ENCODE measurements around the gene URAD.
"Not testable (repeated sequence)": the region's sequence is repeated elsewhere in the genome, so short reads cannot be mapped to it uniquely, and the experiment has no call there.

The URAD gene

DNA sequence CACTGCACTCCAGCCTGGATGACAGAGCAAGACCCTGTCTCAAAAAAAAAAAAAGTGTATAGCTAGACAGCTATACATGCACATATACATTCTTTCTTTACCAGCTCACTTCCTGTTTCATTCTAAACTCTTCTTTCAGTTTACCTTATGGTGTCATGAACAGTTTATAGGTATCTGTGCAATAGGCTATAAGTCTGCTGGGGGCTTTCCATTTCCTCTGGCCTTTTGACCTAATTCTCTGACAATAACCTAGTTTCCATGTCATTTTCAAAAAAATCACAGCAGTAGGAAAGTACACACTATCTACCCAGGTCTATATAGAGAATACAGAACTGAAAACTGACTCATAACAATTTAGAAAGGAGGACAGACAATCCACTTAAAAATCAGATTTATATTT is 24.4 kb upstream of the URAD start:
- H3K79me2 ChIP-seq (ENCODE audit: control insufficient read depth, low read length), result no peaks in the 10 kb centered on the region
- peaks cover 9% of the 10 kb centered on the region for H3K4me1 ChIP-seq (ENCODE audit: control insufficient read depth, low read length)
- H3F3A ChIP-seq (ENCODE audit: control insufficient read depth, insufficient read depth), result no peaks in the 10 kb centered on the region
- TF ChIP-seq EZH2phosphoT487 (IDR thresholded peaks at IDR 0.05; ENCODE audit: borderline replicate concordance, low read length), result no peak
- TF ChIP-seq, protein P1, sequence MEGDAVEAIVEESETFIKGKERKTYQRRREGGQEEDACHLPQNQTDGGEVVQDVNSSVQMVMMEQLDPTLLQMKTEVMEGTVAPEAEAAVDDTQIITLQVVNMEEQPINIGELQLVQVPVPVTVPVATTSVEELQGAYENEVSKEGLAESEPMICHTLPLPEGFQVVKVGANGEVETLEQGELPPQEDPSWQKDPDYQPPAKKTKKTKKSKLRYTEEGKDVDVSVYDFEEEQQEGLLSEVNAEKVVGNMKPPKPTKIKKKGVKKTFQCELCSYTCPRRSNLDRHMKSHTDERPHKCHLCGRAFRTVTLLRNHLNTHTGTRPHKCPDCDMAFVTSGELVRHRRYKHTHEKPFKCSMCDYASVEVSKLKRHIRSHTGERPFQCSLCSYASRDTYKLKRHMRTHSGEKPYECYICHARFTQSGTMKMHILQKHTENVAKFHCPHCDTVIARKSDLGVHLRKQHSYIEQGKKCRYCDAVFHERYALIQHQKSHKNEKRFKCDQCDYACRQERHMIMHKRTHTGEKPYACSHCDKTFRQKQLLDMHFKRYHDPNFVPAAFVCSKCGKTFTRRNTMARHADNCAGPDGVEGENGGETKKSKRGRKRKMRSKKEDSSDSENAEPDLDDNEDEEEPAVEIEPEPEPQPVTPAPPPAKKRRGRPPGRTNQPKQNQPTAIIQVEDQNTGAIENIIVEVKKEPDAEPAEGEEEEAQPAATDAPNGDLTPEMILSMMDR (IDR thresholded peaks at IDR 0.05; ENCODE audit: low read depth, low read length, poor library complexity, severe bottlenecking), result no peak
- H3K4me2 ChIP-seq (ENCODE audit: low read length), result no peak overlapping the region
- no peaks in the 10 kb centered on the region for H4K20me1 ChIP-seq (ENCODE audit: control insufficient read depth, insufficient read depth, low read depth, low read length)
- H3K9me2 ChIP-seq (replicated peaks; ENCODE audit: control insufficient read depth, low read length), result no peaks in the 10 kb centered on the region
- H3K4me3 ChIP-seq (ENCODE audit: low read length), result no peak overlapping the region
- H3K27ac ChIP-seq (ENCODE audit: low read depth, low read length), result no peak overlapping the region
- no peaks in the 10 kb centered on the region for H3K27me3 ChIP-seq (ENCODE audit: control insufficient read depth, low read length)
- H3K36me3 ChIP-seq (ENCODE audit: control insufficient read depth, low read length), result no peaks in the 10 kb centered on the region
- no peaks in the 10 kb centered on the region for H3K9me3 ChIP-seq (ENCODE audit: control insufficient read depth, insufficient read depth, low read length)

DNA sequence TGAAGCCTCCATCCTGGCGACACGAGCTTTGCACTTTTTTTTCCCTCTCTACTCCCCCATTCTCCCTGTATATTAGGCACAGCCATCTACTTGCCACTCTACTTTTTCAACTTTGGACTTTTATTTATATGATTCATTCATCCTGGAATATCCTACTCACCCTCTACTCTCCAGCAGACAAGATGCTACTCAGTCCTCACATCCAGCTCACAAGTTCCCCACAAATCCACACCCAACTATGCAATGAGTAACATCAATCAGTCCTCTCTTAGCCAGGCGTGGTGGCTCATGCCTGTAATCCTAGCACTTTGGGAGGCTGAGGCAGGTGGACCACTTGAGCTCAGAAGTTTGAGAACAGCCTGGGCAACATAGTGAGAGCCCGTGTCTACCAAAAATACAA is 23.9 kb upstream of the URAD start:
- H3K27ac ChIP-seq (ENCODE audit: low read depth, low read length), result no peak overlapping the region
- H3K9me2 ChIP-seq (replicated peaks; ENCODE audit: control insufficient read depth, low read length), result no peaks in the 10 kb centered on the region
- no peaks in the 10 kb centered on the region for H4K20me1 ChIP-seq (ENCODE audit: control insufficient read depth, insufficient read depth, low read depth, low read length)
- no peaks in the 10 kb centered on the region for H3K36me3 ChIP-seq (ENCODE audit: control insufficient read depth, low read length)
- H3K4me1 ChIP-seq (ENCODE audit: control insufficient read depth, low read length), result peaks cover 9% of the 10 kb centered on the region
- no peak overlapping the region for H3K4me2 ChIP-seq (ENCODE audit: low read length)
- no peaks in the 10 kb centered on the region for H3K9me3 ChIP-seq (ENCODE audit: control insufficient read depth, insufficient read depth, low read length)
- H3K4me3 ChIP-seq (ENCODE audit: low read length), result no peak overlapping the region
- TF ChIP-seq, protein P1 (IDR thresholded peaks at IDR 0.05; ENCODE audit: low read depth, low read length, poor library complexity, severe bottlenecking), result no peak
- TF ChIP-seq EZH2phosphoT487 (IDR thresholded peaks at IDR 0.05; ENCODE audit: borderline replicate concordance, low read length), result no peak
- no peaks in the 10 kb centered on the region for H3K79me2 ChIP-seq (ENCODE audit: control insufficient read depth, low read length)
- no peaks in the 10 kb centered on the region for H3F3A ChIP-seq (ENCODE audit: control insufficient read depth, insufficient read depth)
- no peaks in the 10 kb centered on the region for H3K27me3 ChIP-seq (ENCODE audit: control insufficient read depth, low read length)

DNA sequence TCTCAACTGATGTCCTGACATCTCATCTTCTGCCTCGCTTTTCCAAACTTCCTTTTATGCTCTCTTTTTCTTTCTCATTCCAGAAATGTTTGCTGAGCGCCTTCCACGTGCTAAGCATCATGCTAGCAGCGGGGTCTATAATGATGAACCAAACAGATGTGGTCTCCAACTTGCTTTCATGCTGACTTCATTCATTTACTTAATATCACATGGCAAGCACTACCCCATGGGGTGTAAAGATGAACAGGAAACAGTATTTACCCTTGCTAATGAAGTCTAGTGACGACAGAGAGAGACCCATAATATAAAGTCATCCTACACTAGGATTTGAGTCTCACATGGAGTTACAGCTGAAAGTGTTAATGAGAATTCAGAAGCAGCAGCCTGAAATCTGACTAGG is 21.6 kb upstream of the URAD start:
- no peaks in the 10 kb centered on the region for H3K27me3 ChIP-seq (ENCODE audit: control insufficient read depth, low read length)
- H3K9me3 ChIP-seq (ENCODE audit: control insufficient read depth, insufficient read depth, low read length), result no peaks in the 10 kb centered on the region
- TF ChIP-seq EZH2phosphoT487 (IDR thresholded peaks at IDR 0.05; ENCODE audit: borderline replicate concordance, low read length), result no peak
- TF ChIP-seq, protein P1 (IDR thresholded peaks at IDR 0.05; ENCODE audit: low read depth, low read length, poor library complexity, severe bottlenecking), result no peak

DNA sequence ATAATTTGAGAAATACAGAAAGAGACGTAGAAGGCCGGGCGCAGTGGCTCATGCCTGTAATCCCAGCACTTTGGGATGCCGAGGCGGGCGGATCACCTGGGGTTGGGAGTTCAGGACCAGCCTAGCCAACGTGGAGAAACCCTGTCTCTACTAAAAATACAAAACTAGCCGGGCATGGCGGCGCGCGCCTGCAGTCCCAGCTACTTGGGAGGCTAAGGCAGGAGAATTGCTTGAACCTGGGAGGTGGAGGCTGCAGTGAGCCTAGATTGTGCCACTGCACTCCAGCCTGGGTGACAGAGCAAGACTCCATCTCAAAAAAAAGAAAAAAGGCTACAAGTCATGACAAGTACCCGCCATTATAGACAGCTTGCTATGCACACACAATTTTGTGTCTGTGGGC is 16.5 kb upstream of the URAD start:
- not testable (repeated sequence) for H3K27ac ChIP-seq (ENCODE audit: low read depth, low read length); H3K79me2 ChIP-seq (ENCODE audit: control insufficient read depth, low read length); H3K4me1 ChIP-seq (ENCODE audit: control insufficient read depth, low read length); H3F3A ChIP-seq (ENCODE audit: control insufficient read depth, insufficient read depth); H3K4me3 ChIP-seq (ENCODE audit: low read length); H3K36me3 ChIP-seq (ENCODE audit: control insufficient read depth, low read length); H3K27me3 ChIP-seq (ENCODE audit: control insufficient read depth, low read length); H3K9me2 ChIP-seq (replicated peaks; ENCODE audit: control insufficient read depth, low read length); H4K20me1 ChIP-seq (ENCODE audit: control insufficient read depth, insufficient read depth, low read depth, low read length); H3K9me3 ChIP-seq (ENCODE audit: control insufficient read depth, insufficient read depth, low read length); H3K4me2 ChIP-seq (ENCODE audit: low read length)

More for the DNA sequence above, 21.6 kb upstream of the URAD start:
- no peak overlapping the region for H3K4me2 ChIP-seq (ENCODE audit: low read length)
- no peaks in the 10 kb centered on the region for H3K79me2 ChIP-seq (ENCODE audit: control insufficient read depth, low read length)
- H3K4me3 ChIP-seq (ENCODE audit: low read length), result no peak overlapping the region
- no peaks in the 10 kb centered on the region for H3F3A ChIP-seq (ENCODE audit: control insufficient read depth, insufficient read depth)
- H4K20me1 ChIP-seq (ENCODE audit: control insufficient read depth, insufficient read depth, low read depth, low read length), result no peaks in the 10 kb centered on the region
- H3K27ac ChIP-seq (ENCODE audit: low read depth, low read length), result no peak overlapping the region
- H3K9me2 ChIP-seq (replicated peaks; ENCODE audit: control insufficient read depth, low read length), result no peaks in the 10 kb centered on the region
- no peaks in the 10 kb centered on the region for H3K36me3 ChIP-seq (ENCODE audit: control insufficient read depth, low read length)
- peaks cover 9% of the 10 kb centered on the region for H3K4me1 ChIP-seq (ENCODE audit: control insufficient read depth, low read length)
